Adrenal gland (tissue), 5 donors: Measurements from ENCODE around the gene OLFM2.

Source experiments
- CTCF ChIP-seq, 6 experiments: fragments of 450-650 bp in 4 of 6; fragments of 200-600 bp in 2 of 6; sonication (generic) in 1 of 6; IDR thresholded peaks; 1 replicate in 5 of 6; 2 replicates in 1 of 6; pipeline versions ENCODE4 v1.5.1 to v1.8.0; 2016 to 2021; ENCODE audit warnings: antibody characterized with exemption in 6 of 6, mild to moderate bottlenecking in 2 of 6, moderate library complexity in 1 of 6
- POLR2A ChIP-seq, 2 donors: fragments of 450-650 bp; IDR thresholded peaks; one replicate each; pipeline ENCODE4 v1.6.1; 2017; ENCODE audit warnings: antibody characterized with exemption in 2 of 2, mild to moderate bottlenecking in 2 of 2, moderate library complexity in 1 of 2
- donor health status: DM: no; HTN: no; CAD: no.

DNA sequence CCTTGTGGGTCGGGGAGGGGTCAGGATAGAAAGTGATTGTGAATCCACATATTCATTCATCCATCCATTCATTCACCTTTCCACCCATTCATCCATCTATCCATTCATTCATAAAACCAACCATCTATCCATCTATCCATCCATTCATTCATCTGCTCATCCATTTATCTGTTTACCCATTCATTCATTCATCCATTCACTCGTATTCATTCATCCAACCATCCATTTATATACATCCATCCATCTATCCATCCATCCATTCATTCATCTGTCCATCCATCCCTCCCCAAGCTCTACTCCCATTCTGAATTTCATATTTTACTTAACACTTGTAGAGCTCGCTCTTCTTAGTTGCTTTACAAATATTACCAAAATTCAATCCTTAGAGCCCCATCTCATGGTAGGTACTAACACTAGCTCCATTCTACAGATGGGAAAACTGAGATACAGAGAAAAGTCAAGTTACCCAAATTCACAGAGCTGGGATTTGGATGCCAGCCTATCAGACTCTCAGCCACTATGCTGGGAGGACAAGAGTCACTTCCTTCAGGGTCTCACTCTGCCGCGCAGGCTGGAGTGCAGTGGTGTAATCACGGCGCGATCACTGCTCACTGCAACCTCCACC, 63.6 kb downstream of the OLFM2 start:
- TF ChIP-seq CTCF (IDR thresholded peaks at IDR 0.05) (no peak), POLR2A (IDR thresholded peaks at IDR 0.05) (no peak)
